ENCODE data around the gene FAM222A.
A peak's percentile ranks its signal among the peaks of the same experiment; 100 is the strongest.

The FAM222A gene

GRCh38 chr12:109762673-109763191 is 49.1 kb downstream of the FAM222A start:
- H3K4me1 ChIP-seq (ENCODE audit: control insufficient read depth, insufficient read depth, low read length, unreplicated experiment), result peaks cover 7% of the 10 kb centered on the region

GRCh38 chr12:109763201-109763841 is 49.7 kb downstream of the FAM222A start:
- Histone ChIP-seq H3K4me3 (ENCODE audit: low read depth, low read length) (no peak overlapping the region), H3K36me3 (ENCODE audit: insufficient read depth, low read length) (no peaks in the 10 kb centered on the region; the same call in 1 of the 2 replicates), H2AFZ (ENCODE audit: low read length, unreplicated experiment) (no peak overlapping the region), H3K27ac (ENCODE audit: low read depth, low read length) (peak overlapping the region; percentile 42; the same call in 1 of the 2 replicates), H3K27me3 (ENCODE audit: insufficient read depth, low read length) (no peaks in the 10 kb centered on the region), H3K79me2 (ENCODE audit: control insufficient read depth, insufficient read depth, low read length, unreplicated experiment) (no peaks in the 10 kb centered on the region), H3K4me1 (ENCODE audit: control insufficient read depth, insufficient read depth, low read length, unreplicated experiment) (peaks cover 7% of the 10 kb centered on the region)

More at GRCh38 chr12:109762673-109763191, 49.1 kb downstream of the FAM222A start:
- H2AFZ ChIP-seq (ENCODE audit: low read length, unreplicated experiment), result no peak overlapping the region
- no peaks in the 10 kb centered on the region for H3K79me2 ChIP-seq (ENCODE audit: control insufficient read depth, insufficient read depth, low read length, unreplicated experiment)
- H3K4me3 ChIP-seq (ENCODE audit: low read depth, low read length), result no peak overlapping the region
- peak overlapping the region; percentile 42; the same call in 1 of the 2 replicates for H3K27ac ChIP-seq (ENCODE audit: low read depth, low read length)
- H3K27me3 ChIP-seq (ENCODE audit: insufficient read depth, low read length), result no peaks in the 10 kb centered on the region
- H3K36me3 ChIP-seq (ENCODE audit: insufficient read depth, low read length), result no peaks in the 10 kb centered on the region; the same call in 1 of the 2 replicates

- H3K4me3 ChIP-seq (ENCODE audit: low read depth, low read length), result no peak overlapping the region
- no peak overlapping the region for H3K27ac ChIP-seq (ENCODE audit: low read depth, low read length)
- H2AFZ ChIP-seq (ENCODE audit: low read length, unreplicated experiment), result no peak overlapping the region
- H3K27me3 ChIP-seq (ENCODE audit: insufficient read depth, low read length), result no peaks in the 10 kb centered on the region
- H3K79me2 ChIP-seq (ENCODE audit: control insufficient read depth, insufficient read depth, low read length, unreplicated experiment), result no peaks in the 10 kb centered on the region
- no peaks in the 10 kb centered on the region; the same call in 1 of the 2 replicates for H3K36me3 ChIP-seq (ENCODE audit: insufficient read depth, low read length)
- H3K4me1 ChIP-seq (ENCODE audit: control insufficient read depth, insufficient read depth, low read length, unreplicated experiment), result peaks cover 7% of the 10 kb centered on the region
Observed at GRCh38 chr12:109764123-109764522, 50.5 kb downstream of the FAM222A start.

- H2AFZ ChIP-seq (ENCODE audit: low read length, unreplicated experiment), result no peak overlapping the region
- H3K36me3 ChIP-seq (ENCODE audit: insufficient read depth, low read length), result no peaks in the 10 kb centered on the region; the same call in 1 of the 2 replicates
- peaks cover 7% of the 10 kb centered on the region for H3K4me1 ChIP-seq (ENCODE audit: control insufficient read depth, insufficient read depth, low read length, unreplicated experiment)
- H3K79me2 ChIP-seq (ENCODE audit: control insufficient read depth, insufficient read depth, low read length, unreplicated experiment), result no peaks in the 10 kb centered on the region
- H3K27ac ChIP-seq (ENCODE audit: low read depth, low read length), result no peak overlapping the region
- no peaks in the 10 kb centered on the region for H3K27me3 ChIP-seq (ENCODE audit: insufficient read depth, low read length)
- no peak overlapping the region for H3K4me3 ChIP-seq (ENCODE audit: low read depth, low read length)
Observed at GRCh38 chr12:109764776-109765445, 51.3 kb downstream of the FAM222A start.

- no peaks in the 10 kb centered on the region for H3K79me2 ChIP-seq (ENCODE audit: control insufficient read depth, insufficient read depth, low read length, unreplicated experiment)
- H3K36me3 ChIP-seq (ENCODE audit: insufficient read depth, low read length), result no peaks in the 10 kb centered on the region; the same call in 1 of the 2 replicates
- peaks cover 7% of the 10 kb centered on the region for H3K4me1 ChIP-seq (ENCODE audit: control insufficient read depth, insufficient read depth, low read length, unreplicated experiment)
- H3K27ac ChIP-seq (ENCODE audit: low read depth, low read length), result no peak overlapping the region
- H3K27me3 ChIP-seq (ENCODE audit: insufficient read depth, low read length), result no peaks in the 10 kb centered on the region
- no peak overlapping the region for H2AFZ ChIP-seq (ENCODE audit: low read length, unreplicated experiment)
- H3K4me3 ChIP-seq (ENCODE audit: low read depth, low read length), result no peak overlapping the region
Observed at GRCh38 chr12:109765446-109765810, 51.8 kb downstream of the FAM222A start.

- no peak overlapping the region for H3K4me3 ChIP-seq (ENCODE audit: low read depth, low read length)
- no peak overlapping the region for H2AFZ ChIP-seq (ENCODE audit: low read length, unreplicated experiment)
- H3K4me1 ChIP-seq (ENCODE audit: control insufficient read depth, insufficient read depth, low read length, unreplicated experiment), result peaks cover 7% of the 10 kb centered on the region
- no peaks in the 10 kb centered on the region for H3K27me3 ChIP-seq (ENCODE audit: insufficient read depth, low read length)
- no peaks in the 10 kb centered on the region for H3K79me2 ChIP-seq (ENCODE audit: control insufficient read depth, insufficient read depth, low read length, unreplicated experiment)
- no peak overlapping the region for H3K27ac ChIP-seq (ENCODE audit: low read depth, low read length)
- no peaks in the 10 kb centered on the region; the same call in 1 of the 2 replicates for H3K36me3 ChIP-seq (ENCODE audit: insufficient read depth, low read length)
Observed at GRCh38 chr12:109766251-109766778, 52.7 kb downstream of the FAM222A start.

- H3K36me3 ChIP-seq (ENCODE audit: insufficient read depth, low read length), result no peaks in the 10 kb centered on the region; the same call in 1 of the 2 replicates
- no peak overlapping the region for H3K4me3 ChIP-seq (ENCODE audit: low read depth, low read length)
- no peaks in the 10 kb centered on the region for H3K79me2 ChIP-seq (ENCODE audit: control insufficient read depth, insufficient read depth, low read length, unreplicated experiment)
- H2AFZ ChIP-seq (ENCODE audit: low read length, unreplicated experiment), result no peak overlapping the region
- no peaks in the 10 kb centered on the region for H3K27me3 ChIP-seq (ENCODE audit: insufficient read depth, low read length)
- peaks cover 7% of the 10 kb centered on the region for H3K4me1 ChIP-seq (ENCODE audit: control insufficient read depth, insufficient read depth, low read length, unreplicated experiment)
- no peak overlapping the region for H3K27ac ChIP-seq (ENCODE audit: low read depth, low read length)
Observed at GRCh38 chr12:109767456-109767855, 53.8 kb downstream of the FAM222A start.

GRCh38 chr12:109767991-109768900 is 54.6 kb downstream of the FAM222A start:
- Histone ChIP-seq H3K27me3 (ENCODE audit: insufficient read depth, low read length) (no peaks in the 10 kb centered on the region), H3K27ac (ENCODE audit: low read depth, low read length) (no peak overlapping the region), H3K36me3 (ENCODE audit: insufficient read depth, low read length) (no peaks in the 10 kb centered on the region; the same call in 1 of the 2 replicates), H2AFZ (ENCODE audit: low read length, unreplicated experiment) (no peak overlapping the region), H3K4me1 (ENCODE audit: control insufficient read depth, insufficient read depth, low read length, unreplicated experiment) (peaks cover 2% of the 10 kb centered on the region), H3K79me2 (ENCODE audit: control insufficient read depth, insufficient read depth, low read length, unreplicated experiment) (no peaks in the 10 kb centered on the region), H3K4me3 (ENCODE audit: low read depth, low read length) (no peak overlapping the region)

GRCh38 chr12:109768901-109769670 is 55.5 kb downstream of the FAM222A start:
- no peaks in the 10 kb centered on the region for H3K36me3 ChIP-seq (ENCODE audit: insufficient read depth, low read length)
- H3K4me3 ChIP-seq (ENCODE audit: low read depth, low read length), result no peak overlapping the region
- H2AFZ ChIP-seq (ENCODE audit: low read length, unreplicated experiment), result no peak overlapping the region
- no peaks in the 10 kb centered on the region for H3K79me2 ChIP-seq (ENCODE audit: control insufficient read depth, insufficient read depth, low read length, unreplicated experiment)
- no peaks in the 10 kb centered on the region for H3K4me1 ChIP-seq (ENCODE audit: control insufficient read depth, insufficient read depth, low read length, unreplicated experiment)
- H3K27me3 ChIP-seq (ENCODE audit: insufficient read depth, low read length), result 0 out of 2 replicates have a peak, but pooled peaks cover 2% of the 10 kb centered on the region
- no peak overlapping the region for H3K27ac ChIP-seq (ENCODE audit: low read depth, low read length)

All from ACC112 (cell line).